ENCODE results near the gene PLEKHG5. TPM values are rescaled to one million over a fixed set of nuclear protein-coding genes. Genes with fewer than 3 reads are reported as not detected.

PLEKHG5 gene
- total RNA-seq, 1 experiment from 2014 or later: 0.86 TPM

DNA sequence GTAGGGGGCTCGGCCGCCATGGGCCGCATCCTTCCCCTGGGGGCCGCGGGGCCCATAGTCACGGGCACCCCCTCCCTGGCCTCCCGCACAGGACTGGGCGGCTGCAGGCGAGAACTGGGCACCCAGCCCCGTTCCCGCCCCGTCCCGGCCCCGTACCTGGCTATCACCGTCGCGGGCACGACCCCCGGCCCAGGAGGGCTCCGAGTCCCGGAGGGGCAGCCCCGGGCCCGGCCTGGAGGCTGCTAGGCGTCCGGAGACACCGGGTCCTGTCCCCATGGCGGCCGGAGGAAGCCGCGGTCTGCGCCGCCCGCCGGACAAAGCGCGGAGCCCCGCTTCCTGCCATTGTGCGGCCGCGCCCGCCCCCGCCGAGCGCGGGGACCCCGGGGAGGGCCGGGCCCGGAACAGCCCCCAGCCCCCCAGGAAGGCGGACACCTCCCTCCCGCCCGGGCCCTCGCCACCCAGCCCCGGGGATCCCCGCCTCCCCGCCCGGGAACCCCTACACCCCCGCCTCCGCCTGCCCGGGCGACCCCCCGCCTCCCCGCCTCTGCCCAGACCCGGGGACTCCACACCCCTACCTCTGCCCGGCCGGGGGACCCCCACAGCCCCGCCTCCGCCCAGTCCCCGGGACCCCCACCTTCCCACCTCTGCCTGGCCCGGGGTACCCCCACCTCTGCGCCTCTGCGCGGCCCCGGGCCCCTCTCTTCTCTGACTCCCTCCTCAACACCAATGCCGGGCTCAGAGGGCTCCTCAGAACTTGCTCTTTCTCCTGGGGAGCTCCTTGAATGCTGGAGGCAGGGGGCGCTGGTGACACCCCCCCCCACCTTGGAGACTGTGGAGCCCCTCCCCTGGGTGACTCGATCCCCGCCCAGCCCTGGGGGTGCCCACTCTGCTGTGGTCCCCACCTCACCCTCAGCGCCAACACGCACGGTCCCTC, 6.0 kb downstream of the PLEKHG5 start:
- peak; percentile 80 for TF ChIP-seq EZH2 (IDR thresholded peaks at IDR 0.05; ENCODE audit: borderline replicate concordance, low read depth, low read length, poor library complexity, severe bottlenecking)
- TF ChIP-seq, protein P1, sequence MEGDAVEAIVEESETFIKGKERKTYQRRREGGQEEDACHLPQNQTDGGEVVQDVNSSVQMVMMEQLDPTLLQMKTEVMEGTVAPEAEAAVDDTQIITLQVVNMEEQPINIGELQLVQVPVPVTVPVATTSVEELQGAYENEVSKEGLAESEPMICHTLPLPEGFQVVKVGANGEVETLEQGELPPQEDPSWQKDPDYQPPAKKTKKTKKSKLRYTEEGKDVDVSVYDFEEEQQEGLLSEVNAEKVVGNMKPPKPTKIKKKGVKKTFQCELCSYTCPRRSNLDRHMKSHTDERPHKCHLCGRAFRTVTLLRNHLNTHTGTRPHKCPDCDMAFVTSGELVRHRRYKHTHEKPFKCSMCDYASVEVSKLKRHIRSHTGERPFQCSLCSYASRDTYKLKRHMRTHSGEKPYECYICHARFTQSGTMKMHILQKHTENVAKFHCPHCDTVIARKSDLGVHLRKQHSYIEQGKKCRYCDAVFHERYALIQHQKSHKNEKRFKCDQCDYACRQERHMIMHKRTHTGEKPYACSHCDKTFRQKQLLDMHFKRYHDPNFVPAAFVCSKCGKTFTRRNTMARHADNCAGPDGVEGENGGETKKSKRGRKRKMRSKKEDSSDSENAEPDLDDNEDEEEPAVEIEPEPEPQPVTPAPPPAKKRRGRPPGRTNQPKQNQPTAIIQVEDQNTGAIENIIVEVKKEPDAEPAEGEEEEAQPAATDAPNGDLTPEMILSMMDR (conservative IDR thresholded peaks at IDR 0.05; ENCODE audit: low read depth, low read length): no peak
- Histone ChIP-seq H3K36me3 (ENCODE audit: insufficient read depth, low read length, poor library complexity, severe bottlenecking) (no peaks in the 10 kb centered on the region), H3K27ac (ENCODE audit: low read depth, low read length, poor library complexity, severe bottlenecking) (no peak overlapping the region), H3K27me3 (replicated peaks; ENCODE audit: insufficient read depth, low read depth, low read length, poor library complexity) (peaks cover 33% of the 10 kb centered on the region), H3K4me1 (ENCODE audit: insufficient read depth, low read length, poor library complexity, severe bottlenecking) (peaks cover 11% of the 10 kb centered on the region), H3K9me3 (ENCODE audit: low read depth, low read length, poor library complexity, severe bottlenecking) (no peaks in the 10 kb centered on the region), H3K4me3 (ENCODE audit: low read depth, low read length, poor library complexity, severe bottlenecking) (peak overlapping the region; percentile 19)
- DNase-seq (ENCODE audit: low spot score): no peak
- intact Hi-C loops (cut with micrococcal nuclease; ENCODE audit: unreplicated experiment): loop anchor here (2.0 to 5.0 kb wide), 2 partner anchors 161 to 732 kb away; no protein-coding TSS in a partner anchor
- POLR2A ChIA-PET (ENCODE audit: low non-redundant PET): no interaction called here
- no TSS peak for BruUV-seq (replicated peaks)
- CTCF ChIA-PET: interaction anchor here (0.6 to 1.1 kb wide), 4 partner anchors 12 to 214 kb away, joined by 3 to 9 read pairs (median 4); no protein-coding TSS in a partner anchor

DNA sequence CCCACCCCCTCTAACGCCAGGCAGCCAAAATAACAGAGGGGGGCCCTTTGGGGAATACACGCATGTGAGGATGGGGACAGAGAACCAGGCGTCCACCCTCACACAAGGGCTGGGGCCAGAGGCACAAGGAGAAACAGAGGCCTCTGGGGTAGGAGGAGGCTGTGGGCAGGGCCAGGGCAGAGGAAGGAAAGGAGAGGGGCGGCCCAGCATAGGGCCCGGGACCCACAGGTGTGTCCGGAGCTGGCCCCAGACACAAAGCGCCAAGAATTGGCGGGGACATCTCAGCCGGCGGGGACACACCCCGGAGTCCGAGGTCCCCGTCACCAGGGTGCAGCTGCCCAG, 6.7 kb downstream of the PLEKHG5 start:
- TF ChIP-seq, protein P1 (conservative IDR thresholded peaks at IDR 0.05; ENCODE audit: low read depth, low read length): no peak
- no peak for TF ChIP-seq EZH2 (IDR thresholded peaks at IDR 0.05; ENCODE audit: borderline replicate concordance, low read depth, low read length, poor library complexity, severe bottlenecking)
- Histone ChIP-seq H3K27me3 (replicated peaks; ENCODE audit: insufficient read depth, low read depth, low read length, poor library complexity) (peaks cover 33% of the 10 kb centered on the region), H3K4me1 (ENCODE audit: insufficient read depth, low read length, poor library complexity, severe bottlenecking) (peaks cover 6% of the 10 kb centered on the region), H3K9me3 (ENCODE audit: low read depth, low read length, poor library complexity, severe bottlenecking) (no peaks in the 10 kb centered on the region), H3K4me3 (ENCODE audit: low read depth, low read length, poor library complexity, severe bottlenecking) (peak overlapping the region; percentile 19), H3K27ac (ENCODE audit: low read depth, low read length, poor library complexity, severe bottlenecking) (no peak overlapping the region), H3K36me3 (ENCODE audit: insufficient read depth, low read length, poor library complexity, severe bottlenecking) (no peaks in the 10 kb centered on the region)
- ChIA-PET CTCF (interaction anchor here (0.5 to 0.9 kb wide), 2 partner anchors 234 to 249 kb away, joined by 3 to 4 read pairs; partner anchors contain the start of gene ICMT), POLR2A (ENCODE audit: low non-redundant PET) (no interaction called here)
- no peak for DNase-seq (ENCODE audit: low spot score)
- intact Hi-C loops (cut with micrococcal nuclease; ENCODE audit: unreplicated experiment): loop anchor here (5.0 kb wide), 1 partner anchor 733 kb away; no protein-coding TSS in a partner anchor
- no TSS peak for BruUV-seq (replicated peaks)

DNA sequence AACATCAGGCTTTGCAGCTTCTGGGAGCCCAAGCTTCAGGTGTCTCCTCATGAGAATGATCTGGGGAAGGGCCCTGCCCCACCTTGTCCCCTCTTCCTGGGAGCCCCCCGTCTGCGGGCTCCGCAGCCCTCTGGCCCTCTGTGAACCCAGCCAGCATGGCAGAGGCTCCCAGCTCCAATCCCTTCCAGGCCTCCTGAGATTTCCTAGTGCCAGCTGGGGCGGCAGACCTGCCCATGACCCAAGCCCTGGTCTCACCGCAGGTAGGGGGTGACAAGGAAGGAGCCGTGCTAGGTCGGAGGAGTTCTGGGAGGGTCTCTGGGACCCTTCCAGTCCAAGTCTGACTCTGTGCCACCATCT, 7.7 kb downstream of the PLEKHG5 start:
- CTCF ChIA-PET: interaction anchor here (0.9 kb wide), 2 partner anchors 162 to 248 kb away, joined by 3 read pairs; partner anchors contain the start of gene ICMT
- no TSS peak for BruUV-seq (replicated peaks)

More for the DNA sequence above, 7.7 kb downstream of the PLEKHG5 start:
- DNase-seq (ENCODE audit: low spot score): no peak
- TF ChIP-seq, protein P1 (conservative IDR thresholded peaks at IDR 0.05; ENCODE audit: low read depth, low read length): no peak
- TF ChIP-seq EZH2 (IDR thresholded peaks at IDR 0.05; ENCODE audit: borderline replicate concordance, low read depth, low read length, poor library complexity, severe bottlenecking): no peak
- POLR2A ChIA-PET (ENCODE audit: low non-redundant PET): no interaction called here
- peaks cover 33% of the 10 kb centered on the region for H3K27me3 ChIP-seq (replicated peaks; ENCODE audit: insufficient read depth, low read depth, low read length, poor library complexity)
- no peaks in the 10 kb centered on the region for H3K9me3 ChIP-seq (ENCODE audit: low read depth, low read length, poor library complexity, severe bottlenecking)
- H3K4me3 ChIP-seq (ENCODE audit: low read depth, low read length, poor library complexity, severe bottlenecking): no peak overlapping the region
- peaks cover 6% of the 10 kb centered on the region for H3K4me1 ChIP-seq (ENCODE audit: insufficient read depth, low read length, poor library complexity, severe bottlenecking)
- H3K27ac ChIP-seq (ENCODE audit: low read depth, low read length, poor library complexity, severe bottlenecking): no peak overlapping the region
- intact Hi-C loops (cut with micrococcal nuclease; ENCODE audit: unreplicated experiment): no loop called here
- H3K36me3 ChIP-seq (ENCODE audit: insufficient read depth, low read length, poor library complexity, severe bottlenecking): no peaks in the 10 kb centered on the region
